ENCODE measurements around the gene APBB1IP.
"Not testable (repeated sequence)": the region's sequence is repeated elsewhere in the genome, so short reads cannot be mapped to it uniquely, and the experiment has no call there.

APBB1IP gene

GRCh38 chr10:26566525-26567350 is 128.6 kb downstream of the APBB1IP start:
- DNase-seq (ENCODE audit: low read depth), result no peak

GRCh38 chr10:26567351-26567721 is 129.2 kb downstream of the APBB1IP start:
- no peak for DNase-seq (ENCODE audit: low read depth)

GRCh38 chr10:26571655-26572054 is 133.5 kb downstream of the APBB1IP start:
- DNase-seq (ENCODE audit: low read depth), result no peak

GRCh38 chr10:26573674-26574073 is 135.5 kb downstream of the APBB1IP start:
- no peak for DNase-seq (ENCODE audit: low read depth)

- DNase-seq (ENCODE audit: low read depth), result no peak
Observed at GRCh38 chr10:26574783-26575182, 136.6 kb downstream of the APBB1IP start.

GRCh38 chr10:26578371-26578770 is 140.2 kb downstream of the APBB1IP start:
- DNase-seq (ENCODE audit: low read depth), result not testable (repeated sequence)

GRCh38 chr10:26579256-26580063 is 141.3 kb downstream of the APBB1IP start:
- no peak for DNase-seq (ENCODE audit: low read depth)

GRCh38 chr10:26586211-26586610 is 148.1 kb downstream of the APBB1IP start:
- no peak for DNase-seq (ENCODE audit: low read depth)

- no peak for DNase-seq (ENCODE audit: low read depth)
Observed at GRCh38 chr10:26588611-26589010, 150.5 kb downstream of the APBB1IP start.

- not testable (repeated sequence) for DNase-seq (ENCODE audit: low read depth)
Observed at GRCh38 chr10:26589813-26590212, 151.7 kb downstream of the APBB1IP start.

- no peak for DNase-seq (ENCODE audit: low read depth)
Observed at GRCh38 chr10:26593896-26594295, 155.8 kb downstream of the APBB1IP start.

- DNase-seq (ENCODE audit: low read depth), result not testable (repeated sequence)
Observed at GRCh38 chr10:26603283-26603682, 165.1 kb downstream of the APBB1IP start.

GRCh38 chr10:26604320-26605093 is 166.4 kb downstream of the APBB1IP start:
- DNase-seq (ENCODE audit: low read depth), result not testable (repeated sequence)

GRCh38 chr10:26606389-26606877 is 168.3 kb downstream of the APBB1IP start:
- not testable (repeated sequence) for DNase-seq (ENCODE audit: low read depth)

- no peak for DNase-seq (ENCODE audit: low read depth)
Observed at GRCh38 chr10:26612151-26612915, 174.2 kb downstream of the APBB1IP start.

Measured in HS-5 (cell line).